B cell (primary cell): ENCODE measurements around the gene APOLD1.

ENCODE experiments used
- CTCF ChIP-seq: fragments of 200-600 bp; IDR thresholded peaks from one replicate; pipeline ENCODE4 v1.8.0; 2022; ENCODE audit warnings: antibody characterized with exemption, mild to moderate bottlenecking
- EZH2 ChIP-seq: IDR thresholded peaks from 2 replicates; pipeline ENCODE4 v1.6.1; 2012; ENCODE audit warnings: borderline replicate concordance, low read depth, mild to moderate bottlenecking, moderate library complexity, low read length; ENCODE audit not compliant: insufficient read depth, poor library complexity, severe bottlenecking

DNA sequence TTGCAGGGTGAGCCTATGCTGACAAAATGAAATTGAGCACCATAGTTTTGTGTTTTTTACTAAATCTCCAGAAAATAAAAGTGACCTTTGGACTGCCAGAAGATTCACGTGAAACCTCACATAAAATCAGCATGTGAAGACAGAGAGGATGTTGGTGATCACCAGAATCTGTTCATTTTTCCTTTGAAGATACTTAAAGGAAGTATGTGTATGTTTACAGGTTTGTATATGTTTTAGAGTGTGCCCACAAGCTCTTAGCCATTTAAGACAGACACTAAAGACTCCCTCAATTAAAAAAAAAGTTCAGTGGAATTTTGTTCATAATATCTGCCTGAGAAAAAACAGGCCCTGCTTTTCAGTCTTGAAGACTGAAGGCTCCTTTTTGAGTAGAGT lies 53.5 kb downstream of the APOLD1 start:
- no peak for TF ChIP-seq CTCF
- TF ChIP-seq EZH2 = no peak
